ENCODE results near the gene WASL. TPM values are rescaled to one million over a fixed set of nuclear protein-coding genes. Genes with fewer than 3 reads are reported as not detected.

Gene WASL
- total RNA-seq, 2 donors from 2014 or later, result 35.1 to 36.7 TPM

DNA sequence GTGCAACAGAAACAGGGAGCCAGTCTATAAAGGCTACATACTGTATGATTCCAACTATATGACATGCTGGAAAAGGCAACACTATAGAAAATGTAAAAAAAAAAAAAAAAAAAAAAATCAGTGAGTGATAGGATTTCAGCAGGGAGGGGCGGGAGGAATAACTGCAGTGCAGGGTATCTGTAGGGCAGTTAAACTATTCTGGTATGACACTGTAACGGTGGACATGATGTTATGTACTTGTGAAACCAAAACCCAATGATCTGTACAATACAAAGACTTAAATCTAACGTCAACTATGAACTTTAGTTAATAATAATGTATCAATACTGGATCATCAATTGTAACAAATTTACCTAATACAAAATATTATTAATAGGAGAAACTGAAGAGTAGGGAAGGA is 14.3 kb downstream of the WASL start:
- Mint-ChIP-seq H3K27ac (no peak overlapping the region), H3K27me3 (ENCODE audit: insufficient read depth) (no peaks in the 10 kb centered on the region), H3K9me3 (peaks cover 12% of the 10 kb centered on the region), H3K36me3 (ENCODE audit: low read depth) (peaks cover 23% of the 10 kb centered on the region), H3K4me3 (no peak overlapping the region), H3K4me1 (peaks cover 11% of the 10 kb centered on the region)
- Histone ChIP-seq H3K9ac (ENCODE audit: extremely low read depth, low read length, poor library complexity, severe bottlenecking) (no peak overlapping the region), H3K27me3 (ENCODE audit: control insufficient read depth, insufficient read depth, low read length, poor library complexity, severe bottlenecking) (no peaks in the 10 kb centered on the region), H3K4me3 (ENCODE audit: low read length) (no peak overlapping the region), H3K4me1 (ENCODE audit: control insufficient read depth, insufficient read depth, low read length) (no peaks in the 10 kb centered on the region), H3K9me3 (ENCODE audit: control insufficient read depth, low read length) (peaks cover 27% of the 10 kb centered on the region), H3K36me3 (ENCODE audit: control insufficient read depth, insufficient read depth, low read length) (peaks cover 3% of the 10 kb centered on the region), H3K27ac (ENCODE audit: low read depth, low read length) (no peak overlapping the region)
- no peak for DNase-seq
- TF ChIP-seq, protein P1, sequence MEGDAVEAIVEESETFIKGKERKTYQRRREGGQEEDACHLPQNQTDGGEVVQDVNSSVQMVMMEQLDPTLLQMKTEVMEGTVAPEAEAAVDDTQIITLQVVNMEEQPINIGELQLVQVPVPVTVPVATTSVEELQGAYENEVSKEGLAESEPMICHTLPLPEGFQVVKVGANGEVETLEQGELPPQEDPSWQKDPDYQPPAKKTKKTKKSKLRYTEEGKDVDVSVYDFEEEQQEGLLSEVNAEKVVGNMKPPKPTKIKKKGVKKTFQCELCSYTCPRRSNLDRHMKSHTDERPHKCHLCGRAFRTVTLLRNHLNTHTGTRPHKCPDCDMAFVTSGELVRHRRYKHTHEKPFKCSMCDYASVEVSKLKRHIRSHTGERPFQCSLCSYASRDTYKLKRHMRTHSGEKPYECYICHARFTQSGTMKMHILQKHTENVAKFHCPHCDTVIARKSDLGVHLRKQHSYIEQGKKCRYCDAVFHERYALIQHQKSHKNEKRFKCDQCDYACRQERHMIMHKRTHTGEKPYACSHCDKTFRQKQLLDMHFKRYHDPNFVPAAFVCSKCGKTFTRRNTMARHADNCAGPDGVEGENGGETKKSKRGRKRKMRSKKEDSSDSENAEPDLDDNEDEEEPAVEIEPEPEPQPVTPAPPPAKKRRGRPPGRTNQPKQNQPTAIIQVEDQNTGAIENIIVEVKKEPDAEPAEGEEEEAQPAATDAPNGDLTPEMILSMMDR (conservative IDR thresholded peaks at IDR 0.05), result no peak
- 92% methylated on average over 2 of the region's 3 CpGs; no CpG with 5 or more reads in 1 of the 2 experiments for WGBS, 2 experiments (ENCODE audit: insufficient coverage in 1 of 2, insufficient read length in 1 of 2)

- peaks cover 12% of the 10 kb centered on the region for H3K9me3 Mint-ChIP-seq
- no peaks in the 10 kb centered on the region for H3K27me3 ChIP-seq (ENCODE audit: control insufficient read depth, insufficient read depth, low read length, poor library complexity, severe bottlenecking)
These were observed 16.3 kb downstream of the WASL start for GRCh38 chr7:123732413-123733091.

GRCh38 chr7:123729218-123729578 is 19.6 kb downstream of the WASL start:
- H3K4me1 Mint-ChIP-seq, result peaks cover 8% of the 10 kb centered on the region
- Histone ChIP-seq H3K9me3 (ENCODE audit: control insufficient read depth, low read length) (peaks cover 16% of the 10 kb centered on the region), H3K4me1 (ENCODE audit: control insufficient read depth, insufficient read depth, low read length) (peaks cover 3% of the 10 kb centered on the region), H3K27me3 (ENCODE audit: control insufficient read depth, insufficient read depth, low read length, poor library complexity, severe bottlenecking) (no peaks in the 10 kb centered on the region), H3K27ac (ENCODE audit: low read depth, low read length) (no peak overlapping the region), H3K4me3 (ENCODE audit: low read length) (no peak overlapping the region), H3K9ac (ENCODE audit: extremely low read depth, low read length, poor library complexity, severe bottlenecking) (no peak overlapping the region), H3K36me3 (ENCODE audit: control insufficient read depth, insufficient read depth, low read length) (peaks cover 9% of the 10 kb centered on the region)
- no peaks in the 10 kb centered on the region for H3K27me3 Mint-ChIP-seq (ENCODE audit: insufficient read depth)
- peaks cover 12% of the 10 kb centered on the region for H3K9me3 Mint-ChIP-seq
- peaks cover 21% of the 10 kb centered on the region for H3K36me3 Mint-ChIP-seq (ENCODE audit: low read depth)
- H3K27ac Mint-ChIP-seq, result no peak overlapping the region
- DNase-seq, result no peak
- TF ChIP-seq, protein P1 (conservative IDR thresholded peaks at IDR 0.05), result no peak
- H3K4me3 Mint-ChIP-seq, result no peak overlapping the region
- 100% methylated on average over 1 of the region's 1 CpG for WGBS, 2 experiments (ENCODE audit: insufficient coverage in 1 of 2, insufficient read length in 1 of 2)

More at GRCh38 chr7:123732413-123733091, 16.3 kb downstream of the WASL start:
- Mint-ChIP-seq H3K4me1 (no peaks in the 10 kb centered on the region), H3K27me3 (ENCODE audit: insufficient read depth) (no peaks in the 10 kb centered on the region), H3K4me3 (no peak overlapping the region), H3K27ac (no peak overlapping the region), H3K36me3 (ENCODE audit: low read depth) (peaks cover 25% of the 10 kb centered on the region)
- no peaks in the 10 kb centered on the region for H3K4me1 ChIP-seq (ENCODE audit: control insufficient read depth, insufficient read depth, low read length)
- no peak for DNase-seq
- no peak overlapping the region for H3K4me3 ChIP-seq (ENCODE audit: low read length)
- H3K9me3 ChIP-seq (ENCODE audit: control insufficient read depth, low read length), result peaks cover 27% of the 10 kb centered on the region
- WGBS, 2 experiments (ENCODE audit: insufficient coverage in 1 of 2, insufficient read length in 1 of 2), result 97 to 100% methylated on average over 1 to 3 of the region's 3 CpGs
- H3K9ac ChIP-seq (ENCODE audit: extremely low read depth, low read length, poor library complexity, severe bottlenecking), result no peak overlapping the region
- TF ChIP-seq, protein P1 (conservative IDR thresholded peaks at IDR 0.05), result no peak
- peaks cover 9% of the 10 kb centered on the region for H3K36me3 ChIP-seq (ENCODE audit: control insufficient read depth, insufficient read depth, low read length)
- H3K27ac ChIP-seq (ENCODE audit: low read depth, low read length), result no peak overlapping the region
